B cell (primary cell): Measurements from ENCODE around the gene SLC34A2.

ENCODE experiments used
- CTCF ChIP-seq: fragments of 200-600 bp; IDR thresholded peaks from one replicate; pipeline ENCODE4 v1.8.0; 2022; ENCODE audit warnings: antibody characterized with exemption, mild to moderate bottlenecking
- EZH2 ChIP-seq: IDR thresholded peaks from 2 replicates; pipeline ENCODE4 v1.6.1; 2012; ENCODE audit warnings: borderline replicate concordance, low read depth, mild to moderate bottlenecking, moderate library complexity, low read length; ENCODE audit not compliant: insufficient read depth, poor library complexity, severe bottlenecking

- TF ChIP-seq CTCF (no peak), EZH2 (no peak)
These were observed 31.0 kb upstream of the SLC34A2 start for GRCh38 chr4:25624616-25625015.
